GM21619 (cell line): Measurements from ENCODE around the gene ANXA8L1.
A peak's percentile ranks its signal among the peaks of the same experiment; 100 is the strongest.
"Not testable (repeated sequence)": the region's sequence is repeated elsewhere in the genome, so short reads cannot be mapped to it uniquely, and the experiment has no call there.

Experiments used
- ATAC-seq: cut with Tn5 transposase; IDR thresholded peaks from one replicate; pipeline ENCODE4 v1.9.1; 2021; ENCODE audit not compliant: unreplicated experiment

The ANXA8L1 gene

GRCh38 chr10:46396441-46397279 is 21.1 kb downstream of the ANXA8L1 start:
- ATAC-seq: not testable (repeated sequence)

GRCh38 chr10:46397767-46398166 is 22.2 kb downstream of the ANXA8L1 start:
- ATAC-seq: not testable (repeated sequence)

GRCh38 chr10:46398212-46398886 is 22.8 kb downstream of the ANXA8L1 start:
- ATAC-seq: not testable (repeated sequence)

- ATAC-seq: not testable (repeated sequence)
Observed at GRCh38 chr10:46409556-46409955, 34.0 kb downstream of the ANXA8L1 start.

GRCh38 chr10:46411123-46411522 is 35.5 kb downstream of the ANXA8L1 start:
- not testable (repeated sequence) for ATAC-seq

GRCh38 chr10:46412665-46413064 is 37.1 kb downstream of the ANXA8L1 start:
- not testable (repeated sequence) for ATAC-seq

GRCh38 chr10:46415291-46415690 is 39.7 kb downstream of the ANXA8L1 start:
- ATAC-seq: peak; percentile 67

- ATAC-seq: not testable (repeated sequence)
Observed at GRCh38 chr10:46418283-46418682, 42.7 kb downstream of the ANXA8L1 start.

GRCh38 chr10:46419570-46420379 is 44.2 kb downstream of the ANXA8L1 start:
- not testable (repeated sequence) for ATAC-seq

GRCh38 chr10:46423550-46423949 is 48.0 kb downstream of the ANXA8L1 start:
- ATAC-seq: not testable (repeated sequence)

GRCh38 chr10:46440942-46441341 is 65.4 kb downstream of the ANXA8L1 start:
- not testable (repeated sequence) for ATAC-seq
